ENCODE measurements around the gene SAFB2. TPM values are rescaled to one million over a fixed set of nuclear protein-coding genes. Genes with fewer than 3 reads are reported as not detected.

Gene SAFB2
- total RNA-seq, 4 donors from 2014 or later = 58.1 to 99.8 (median 93.1) TPM

- WGBS, 2 donors = 90 to 91% methylated on average over 5 of the region's 5 CpGs
- Histone ChIP-seq H3K4me1 (peaks cover 0 to 5% (median 0%) of the 10 kb centered on the region in 4 donors), H3K27me3 (no peaks in the 10 kb centered on the region), H3K4me3 (no peak overlapping the region), H3K9me3 (no peaks in the 10 kb centered on the region), H3K36me3 (peaks cover under 1 to 78% (median 20%) of the 10 kb centered on the region in 3 donors), H3K27ac (no peak overlapping the region)
- DNase-seq (ENCODE audit: low spot score in 2 of 2) = no peak
- TF ChIP-seq, protein P1, sequence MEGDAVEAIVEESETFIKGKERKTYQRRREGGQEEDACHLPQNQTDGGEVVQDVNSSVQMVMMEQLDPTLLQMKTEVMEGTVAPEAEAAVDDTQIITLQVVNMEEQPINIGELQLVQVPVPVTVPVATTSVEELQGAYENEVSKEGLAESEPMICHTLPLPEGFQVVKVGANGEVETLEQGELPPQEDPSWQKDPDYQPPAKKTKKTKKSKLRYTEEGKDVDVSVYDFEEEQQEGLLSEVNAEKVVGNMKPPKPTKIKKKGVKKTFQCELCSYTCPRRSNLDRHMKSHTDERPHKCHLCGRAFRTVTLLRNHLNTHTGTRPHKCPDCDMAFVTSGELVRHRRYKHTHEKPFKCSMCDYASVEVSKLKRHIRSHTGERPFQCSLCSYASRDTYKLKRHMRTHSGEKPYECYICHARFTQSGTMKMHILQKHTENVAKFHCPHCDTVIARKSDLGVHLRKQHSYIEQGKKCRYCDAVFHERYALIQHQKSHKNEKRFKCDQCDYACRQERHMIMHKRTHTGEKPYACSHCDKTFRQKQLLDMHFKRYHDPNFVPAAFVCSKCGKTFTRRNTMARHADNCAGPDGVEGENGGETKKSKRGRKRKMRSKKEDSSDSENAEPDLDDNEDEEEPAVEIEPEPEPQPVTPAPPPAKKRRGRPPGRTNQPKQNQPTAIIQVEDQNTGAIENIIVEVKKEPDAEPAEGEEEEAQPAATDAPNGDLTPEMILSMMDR (IDR thresholded peaks at IDR 0.05) = no peak
- TF ChIP-seq POLR2A (IDR thresholded peaks at IDR 0.05) = no peak
- TF ChIP-seq EP300 (IDR thresholded peaks at IDR 0.05) = no peak
Measured at GRCh38 chr19:5645409-5645808, 22.8 kb upstream of the SAFB2 start.

DNA sequence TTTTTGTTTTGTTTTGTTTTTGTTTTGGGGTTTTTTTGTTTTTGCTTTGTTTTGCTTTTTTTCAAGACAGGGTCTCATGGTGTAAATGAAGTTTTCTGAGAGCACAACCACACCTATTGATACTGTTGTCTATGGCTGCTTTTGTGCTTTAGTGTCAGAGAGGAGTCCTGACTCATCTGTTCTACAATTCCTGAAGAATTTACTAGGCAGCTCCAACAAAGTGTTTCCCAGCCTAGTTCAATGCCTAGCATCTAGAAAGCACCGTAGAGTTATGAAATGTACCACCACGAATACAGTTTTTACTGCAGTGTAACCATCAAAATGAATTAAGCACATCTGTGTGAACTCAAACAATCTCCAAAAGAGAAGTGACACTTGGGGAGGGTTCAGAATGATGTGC, 21.5 kb upstream of the SAFB2 start:
- peaks cover 0 to 5% (median 0%) of the 10 kb centered on the region in 4 donors for H3K4me1 ChIP-seq
- 83 to 92% methylated on average over 2 of the region's 2 CpGs for WGBS, 2 donors
- no peaks in the 10 kb centered on the region for H3K9me3 ChIP-seq
- TF ChIP-seq POLR2A (IDR thresholded peaks at IDR 0.05) (no peak), EP300 (IDR thresholded peaks at IDR 0.05) (no peak)
- TF ChIP-seq, protein P1 (IDR thresholded peaks at IDR 0.05) = no peak
- DNase-seq (ENCODE audit: low spot score in 2 of 2) = no peak
- H3K36me3 ChIP-seq = peaks cover 0 to 68% (median 15%) of the 10 kb centered on the region in 3 donors
- no peak overlapping the region for H3K27ac ChIP-seq
- no peak overlapping the region for H3K4me3 ChIP-seq
- no peaks in the 10 kb centered on the region for H3K27me3 ChIP-seq

DNA sequence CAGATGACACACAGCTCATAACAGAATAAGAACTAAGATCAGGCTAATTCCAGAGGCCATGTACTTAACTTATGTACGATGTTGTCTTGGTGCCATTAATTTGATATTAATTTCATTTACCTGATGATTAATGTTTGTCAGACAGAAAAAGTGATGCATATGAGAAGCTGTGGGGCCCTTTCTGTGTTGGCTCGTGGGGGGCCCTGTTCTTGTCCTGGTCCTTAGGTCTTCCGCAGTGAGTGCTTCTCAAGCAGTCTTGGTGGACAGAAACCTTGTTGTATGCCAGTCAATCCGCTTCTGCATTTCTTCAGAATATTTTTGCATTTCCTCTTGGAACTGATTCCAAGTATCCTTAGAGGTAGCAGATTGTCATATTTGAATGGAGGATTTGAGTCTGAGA, 20.5 kb upstream of the SAFB2 start:
- 91 to 93% methylated on average over 4 of the region's 4 CpGs for WGBS, 2 donors
- no peak overlapping the region for H3K4me3 ChIP-seq
- no peaks in the 10 kb centered on the region for H3K27me3 ChIP-seq
- H3K27ac ChIP-seq = peak overlapping the region in 1 of 4 donors; percentile 42
- peaks cover 0 to 62% (median 15%) of the 10 kb centered on the region in 3 donors for H3K36me3 ChIP-seq
- TF ChIP-seq, protein P1 (IDR thresholded peaks at IDR 0.05) = no peak
- H3K4me1 ChIP-seq = peaks cover 0 to 9% (median 0%) of the 10 kb centered on the region in 4 donors
- no peak for DNase-seq (ENCODE audit: low spot score in 2 of 2)
- H3K9me3 ChIP-seq = no peaks in the 10 kb centered on the region

- TF ChIP-seq EP300 (IDR thresholded peaks at IDR 0.05) = no peak
- TF ChIP-seq POLR2A (IDR thresholded peaks at IDR 0.05) = no peak
- TF ChIP-seq, protein P1 (IDR thresholded peaks at IDR 0.05) = no peak
- Histone ChIP-seq H3K27ac (no peak overlapping the region), H3K36me3 (peaks cover 0 to 53% (median 14%) of the 10 kb centered on the region in 3 donors), H3K9me3 (no peaks in the 10 kb centered on the region), H3K27me3 (no peaks in the 10 kb centered on the region), H3K4me3 (no peak overlapping the region), H3K4me1 (peaks cover 0 to 18% (median 0%) of the 10 kb centered on the region in 4 donors)
- WGBS, 2 donors = 93 to 94% methylated on average over 2 of the region's 2 CpGs
- DNase-seq (ENCODE audit: low spot score in 2 of 2) = no peak
Measured at GRCh38 chr19:5642204-5642603, 19.6 kb upstream of the SAFB2 start.

DNA sequence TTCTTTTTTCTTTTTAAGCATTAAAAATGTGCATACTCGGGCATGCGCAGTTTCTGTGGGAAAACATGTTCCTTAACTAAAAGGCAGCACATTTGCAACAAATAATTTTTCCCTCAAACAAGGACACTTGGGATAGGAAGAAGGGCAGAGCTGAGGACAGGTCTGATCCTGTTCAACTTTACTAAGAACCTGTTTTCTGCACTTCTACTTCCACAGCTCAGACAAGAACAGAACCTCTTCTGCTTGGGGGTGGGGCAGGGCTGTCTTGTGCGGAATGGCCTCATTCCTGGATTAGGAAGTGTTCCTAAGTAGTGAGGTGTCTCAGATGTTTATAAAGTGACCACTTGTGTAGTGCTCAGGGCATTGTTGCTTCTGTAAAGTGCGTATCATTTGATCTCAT, 18.6 kb upstream of the SAFB2 start:
- no peaks in the 10 kb centered on the region for H3K27me3 ChIP-seq
- no peaks in the 10 kb centered on the region for H3K9me3 ChIP-seq
- no peak overlapping the region for H3K4me3 ChIP-seq
- no peak for DNase-seq (ENCODE audit: low spot score in 2 of 2)
- peaks cover 0 to 18% (median 0%) of the 10 kb centered on the region in 4 donors for H3K4me1 ChIP-seq
- H3K27ac ChIP-seq = no peak overlapping the region
- peaks cover 0 to 43% (median 7%) of the 10 kb centered on the region in 3 donors for H3K36me3 ChIP-seq
- WGBS, 2 donors = 90 to 95% methylated on average over 4 of the region's 4 CpGs
- TF ChIP-seq POLR2A (IDR thresholded peaks at IDR 0.05) = no peak
- TF ChIP-seq, protein P1 (IDR thresholded peaks at IDR 0.05) = no peak
- TF ChIP-seq EP300 (IDR thresholded peaks at IDR 0.05) = no peak

Measured in tibial nerve (tissue), 4 donors.